Breast epithelium (tissue), 3 donors: ENCODE measurements around the gene CFAP44.

Experiments used
- CTCF ChIP-seq, 3 donors: fragments of 450-650 bp; IDR thresholded peaks; one replicate each; pipeline ENCODE4 v1.5.1; 2016 to 2017; ENCODE audit warnings: antibody characterized with exemption in 3 of 3, mild to moderate bottlenecking in 3 of 3, moderate library complexity in 3 of 3
- POLR2A ChIP-seq: fragments of 450-650 bp; IDR thresholded peaks from one replicate; pipeline ENCODE4 v1.6.1; 2016; ENCODE audit warnings: antibody characterized with exemption, mild to moderate bottlenecking, moderate library complexity

- TF ChIP-seq CTCF (IDR thresholded peaks at IDR 0.05) = no peak
- TF ChIP-seq POLR2A = no peak
Measured at GRCh38 chr3:113431811-113432210, 9.5 kb downstream of the CFAP44 start.
